Testis (tissue), 2 donors: ENCODE measurements around the gene SYNGR2.

Experiments used
- CTCF ChIP-seq, 3 experiments: fragments of 450-650 bp in 2 of 3; fragments of 200-600 bp in 1 of 3; sonication (generic) in 1 of 3; IDR thresholded peaks; one replicate each; pipeline ENCODE4 v1.5.1; 2016 to 2019; ENCODE audit warnings: antibody characterized with exemption in 3 of 3, mild to moderate bottlenecking in 2 of 3, moderate library complexity in 1 of 3
- POLR2A ChIP-seq: fragments of 450-650 bp; IDR thresholded peaks from one replicate; pipeline ENCODE4 v1.6.1; 2017; ENCODE audit warnings: antibody characterized with exemption, mild to moderate bottlenecking, moderate library complexity

GRCh38 chr17:78175643-78175981 lies 7.2 kb downstream of the SYNGR2 start:
- no peak for TF ChIP-seq CTCF (IDR thresholded peaks at IDR 0.05)
- TF ChIP-seq POLR2A = no peak
